NCI-H2196 (cell line): Measurements from ENCODE around the gene ZDBF2.
"Not testable (repeated sequence)": the region's sequence is repeated elsewhere in the genome, so short reads cannot be mapped to it uniquely, and the experiment has no call there.

Source experiments
- DNase-seq: peaks from one replicate; lab custom pipeline; 2025; ENCODE audit not compliant: unreplicated experiment; lab: John Stamatoyannopoulos, UW

The ZDBF2 gene

DNA sequence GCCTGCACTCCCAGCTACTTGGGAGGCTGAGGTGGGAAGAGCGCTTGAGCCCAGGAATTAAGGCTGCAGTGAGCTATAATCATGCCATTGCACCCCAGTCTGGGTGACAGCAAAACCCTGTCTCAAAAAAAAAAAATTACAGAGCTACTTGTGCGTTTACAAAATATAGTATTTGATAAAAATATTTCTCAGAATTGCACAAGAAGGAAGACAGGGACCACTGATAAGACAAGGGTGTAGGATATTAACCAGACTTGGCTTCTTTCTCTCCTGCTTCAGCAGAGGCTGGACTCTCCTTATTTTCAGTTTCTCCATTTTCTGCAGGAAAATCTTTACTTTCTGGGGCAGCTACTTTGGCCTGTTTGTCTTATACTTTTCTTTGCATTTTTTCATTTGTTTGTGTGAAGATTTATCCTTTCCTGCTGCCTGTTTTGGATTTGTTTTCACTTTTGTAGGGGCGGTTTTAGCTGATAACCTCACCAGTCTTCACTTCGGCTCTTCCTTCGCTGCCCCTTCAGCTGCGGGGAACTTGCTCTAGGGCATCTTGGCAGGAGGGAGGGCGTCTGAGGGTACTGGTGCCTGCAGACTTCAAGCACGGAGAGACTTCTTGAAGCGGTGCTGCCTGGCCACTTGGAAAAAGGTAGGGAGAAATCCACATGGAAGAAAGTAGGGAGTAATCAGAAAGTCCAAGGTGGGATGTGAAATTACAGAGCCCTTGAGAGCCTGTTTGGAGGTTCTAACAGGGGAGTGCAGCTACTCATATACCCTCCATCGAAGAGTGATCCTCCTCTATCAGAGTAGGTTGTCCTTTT, 14.9 kb upstream of the ZDBF2 start:
- DNase-seq: no peak

DNA sequence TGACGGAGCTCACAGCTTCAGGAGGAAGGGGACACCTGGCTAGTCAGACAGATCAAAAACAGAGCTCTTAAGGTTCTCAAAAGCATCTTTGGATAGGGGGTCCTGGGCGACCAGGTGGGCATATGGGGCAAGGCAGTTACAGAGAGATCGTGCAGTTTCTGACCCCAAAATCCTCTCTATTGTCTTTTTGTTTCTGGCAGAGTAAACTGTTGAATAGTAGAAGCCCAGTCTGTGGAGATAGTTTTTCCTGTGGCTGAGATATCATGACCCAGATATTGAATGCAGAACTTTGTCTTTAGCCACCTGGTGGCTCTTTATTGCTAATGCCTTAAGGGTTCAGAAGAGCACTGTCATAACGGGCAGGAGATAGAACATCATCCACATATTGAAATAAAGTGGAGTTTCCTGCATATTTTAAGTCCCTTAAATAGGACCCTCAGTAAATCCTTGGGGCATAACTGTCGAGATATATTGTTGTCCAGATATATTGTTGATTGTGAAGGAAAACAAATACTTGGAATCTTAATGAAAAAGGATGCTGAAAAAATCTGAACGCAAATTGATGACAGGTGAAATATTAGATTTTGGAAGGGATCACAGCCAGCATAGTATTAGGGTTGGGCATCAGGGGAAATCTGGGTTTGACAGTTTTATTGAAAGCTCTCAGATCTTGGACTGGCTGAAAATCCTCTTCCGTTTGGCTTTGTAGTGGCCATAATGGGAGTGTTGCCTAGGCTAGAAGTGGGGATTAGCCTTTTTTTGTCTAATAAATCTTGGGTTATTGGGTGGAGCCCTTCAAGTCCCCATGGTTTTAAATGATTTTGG, 14.1 kb upstream of the ZDBF2 start:
- no peak for DNase-seq

GRCh38 chr2:206263959-206264603, 10.4 kb upstream of the ZDBF2 start:
- no peak for DNase-seq

DNA sequence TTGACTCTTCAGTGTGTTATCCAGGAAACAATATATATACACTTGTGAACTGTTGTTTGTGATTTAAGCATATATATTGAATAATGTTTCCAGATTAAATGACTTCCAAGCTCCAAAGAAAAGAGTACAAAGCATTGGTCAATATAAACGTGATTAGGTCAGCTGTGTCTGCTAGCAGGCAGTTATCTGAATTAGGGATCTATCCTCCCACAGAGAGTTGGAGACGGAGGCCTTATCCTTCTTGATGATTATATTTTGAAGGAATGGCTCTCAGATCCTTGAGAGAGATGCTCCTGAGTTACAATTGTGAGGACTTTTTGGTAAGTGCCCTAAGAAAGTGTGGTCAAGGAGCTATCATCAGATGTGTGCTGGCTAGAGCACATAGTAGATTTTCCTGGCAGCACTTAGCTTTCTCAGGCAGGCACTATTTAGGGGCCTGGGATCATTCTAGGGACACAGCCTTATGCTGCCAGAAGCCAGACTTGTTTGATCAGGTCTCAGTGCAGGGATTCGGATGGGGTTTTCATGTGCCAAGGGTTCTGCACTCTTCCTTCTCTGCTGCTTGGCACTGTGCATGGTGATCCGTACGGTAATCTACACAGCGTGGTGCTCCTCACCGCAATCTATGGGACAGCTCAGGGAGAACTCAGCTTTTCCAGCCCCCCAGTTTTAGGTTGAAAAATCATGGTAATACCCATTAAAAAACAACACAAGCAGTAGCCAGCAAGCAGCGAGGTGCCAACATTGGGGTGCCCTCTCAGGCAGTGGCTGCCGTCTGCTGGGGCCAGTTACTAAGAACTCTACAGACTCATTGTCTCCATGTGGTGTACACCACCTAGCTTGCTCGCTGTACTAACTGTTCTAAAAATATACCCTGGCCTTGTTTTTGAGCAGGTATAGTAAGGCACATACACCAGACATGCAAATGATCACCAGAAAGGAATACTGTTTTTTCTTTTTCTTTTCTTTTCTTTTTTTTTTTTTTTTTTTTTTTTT, 8.0 kb upstream of the ZDBF2 start:
- no peak for DNase-seq

- no peak for DNase-seq
Observed at GRCh38 chr2:206267567-206267966, 6.9 kb upstream of the ZDBF2 start.

DNA sequence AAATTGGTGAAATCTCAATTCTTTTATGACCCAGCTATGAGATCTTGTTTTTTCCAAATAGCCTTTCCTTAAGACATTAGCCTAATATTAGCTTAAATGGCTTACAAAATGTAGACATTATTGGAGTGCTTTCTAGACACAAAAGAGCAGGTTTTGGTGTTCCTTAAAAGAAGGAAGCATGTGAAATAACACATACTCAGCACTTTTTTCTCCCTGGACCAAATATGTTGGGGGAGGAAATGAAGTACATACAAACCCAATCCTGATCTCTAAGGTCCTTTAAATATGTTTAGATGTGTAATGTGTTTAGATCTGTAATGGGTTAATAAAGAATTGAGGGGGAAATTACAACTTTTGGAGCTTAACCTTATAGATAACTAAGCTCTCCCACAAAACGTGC, 3.4 kb upstream of the ZDBF2 start:
- DNase-seq: no peak

DNA sequence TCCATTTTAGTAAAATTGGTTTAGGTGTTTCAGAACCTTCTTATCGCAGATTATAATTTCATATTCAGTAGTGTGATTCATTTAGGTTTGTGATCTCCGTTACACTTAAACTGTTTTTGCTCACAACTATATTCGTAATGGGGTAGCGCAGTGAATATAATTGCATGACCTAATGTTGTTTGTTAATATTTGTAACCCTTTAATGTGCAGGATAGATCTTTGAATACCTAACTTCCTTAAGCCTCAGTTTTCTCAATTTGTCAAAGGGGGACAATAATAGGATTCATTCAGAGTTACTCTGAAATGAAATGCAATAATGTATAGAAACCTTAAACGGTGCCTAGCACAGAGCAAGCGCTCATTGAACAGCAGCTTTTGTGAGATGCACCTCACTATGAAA, 558 bp upstream of the ZDBF2 start:
- DNase-seq: no peak

- DNase-seq: no peak
Observed at GRCh38 chr2:206275312-206276055, 1.0 kb downstream of the ZDBF2 start.

DNA sequence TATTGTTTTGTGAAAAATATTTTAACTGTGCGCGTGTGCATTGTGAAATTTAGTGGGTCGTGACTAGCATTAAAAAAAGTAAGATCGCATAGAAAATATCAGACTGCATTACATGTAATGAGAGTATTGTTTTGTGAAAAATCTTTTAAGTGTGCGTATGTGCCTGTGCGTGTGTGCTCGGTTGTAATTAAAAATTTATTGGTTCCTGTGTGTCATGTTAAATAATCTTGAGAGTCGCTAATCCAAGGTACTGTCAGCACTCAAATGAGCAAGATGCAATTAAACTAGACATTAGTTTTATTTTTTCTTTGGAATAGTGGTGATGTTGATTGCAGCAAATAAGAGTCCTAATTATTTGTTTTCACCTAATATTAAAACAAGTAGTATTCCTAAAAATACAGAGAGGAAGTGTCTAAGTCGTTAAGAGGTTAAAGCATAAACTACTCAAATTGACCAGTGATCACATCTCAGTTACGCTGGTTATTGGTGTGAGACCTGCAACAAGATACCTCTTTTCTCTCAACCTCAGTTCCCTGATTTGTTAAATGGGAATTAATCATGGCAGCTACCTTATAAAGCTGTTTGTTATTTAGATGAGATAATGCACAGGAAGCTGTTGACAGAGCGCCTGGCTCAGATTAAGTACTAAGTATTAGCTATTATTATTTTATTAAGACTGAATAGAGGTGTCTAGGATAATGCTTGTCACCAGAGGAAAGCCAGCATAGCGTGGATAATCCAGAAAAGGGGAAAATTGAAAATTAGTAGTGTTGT, 1.9 kb downstream of the ZDBF2 start:
- DNase-seq: no peak

GRCh38 chr2:206277503-206277902, 3.0 kb downstream of the ZDBF2 start:
- no peak for DNase-seq

DNA sequence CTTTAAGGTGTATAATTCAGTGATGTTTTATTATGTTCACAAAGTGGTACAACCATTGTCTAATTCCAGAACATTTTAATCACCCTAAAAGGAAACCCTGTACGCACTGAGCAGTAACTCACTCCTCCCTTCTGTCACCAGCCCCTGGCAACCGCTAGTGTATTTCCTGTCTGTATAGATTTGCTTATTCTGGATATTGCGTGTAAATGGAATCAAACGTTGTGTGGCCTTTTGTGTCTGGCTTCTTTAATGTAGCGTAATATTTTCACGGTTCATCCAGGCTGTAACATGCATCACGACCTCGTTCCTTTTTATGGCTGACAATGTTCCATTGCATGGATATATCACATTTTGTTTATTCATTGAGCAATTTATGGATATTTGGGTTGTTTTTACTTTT, 8.3 kb downstream of the ZDBF2 start:
- no peak for DNase-seq

- no peak for DNase-seq
Observed at GRCh38 chr2:206287197-206287596, 12.7 kb downstream of the ZDBF2 start.

GRCh38 chr2:206289391-206289790, 14.9 kb downstream of the ZDBF2 start:
- no peak for DNase-seq

DNA sequence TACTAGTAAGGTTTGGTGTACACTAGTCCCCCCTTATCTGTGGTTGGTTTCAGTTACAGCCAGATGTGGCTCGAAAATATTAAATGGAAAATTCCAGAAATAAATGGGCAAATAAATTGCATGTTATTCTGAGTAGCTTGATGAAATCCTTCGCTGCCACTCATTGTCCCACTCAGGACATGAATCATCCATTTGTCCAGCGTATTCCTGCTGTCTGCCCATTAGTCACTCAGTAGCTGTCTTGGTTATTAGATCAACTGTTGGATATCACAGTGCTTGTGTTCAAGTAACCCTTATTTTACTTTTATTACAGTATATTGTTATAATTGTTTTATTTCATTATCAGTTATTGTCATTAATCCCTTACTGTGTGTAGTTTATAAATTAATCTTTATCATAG, 21.7 kb downstream of the ZDBF2 start:
- DNase-seq: no peak

DNA sequence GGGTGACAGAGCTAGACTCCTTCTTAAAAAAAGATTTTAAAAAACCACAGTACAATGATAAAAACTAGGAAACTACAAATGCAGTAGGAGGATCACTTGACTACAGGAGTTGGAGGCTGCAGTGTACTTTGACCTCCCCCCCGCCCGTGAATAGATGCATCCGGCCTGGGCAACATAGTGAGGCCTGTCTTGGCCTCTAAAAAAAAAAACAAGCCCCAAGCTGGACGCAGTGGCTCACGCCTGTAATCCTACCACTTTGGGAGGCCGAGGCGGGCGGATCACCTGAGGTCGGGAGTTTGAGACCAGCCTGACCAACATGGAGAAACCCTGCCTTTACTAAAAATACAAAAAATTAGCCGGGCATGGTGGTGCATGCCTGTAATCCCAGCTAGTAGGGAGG, 25.1 kb downstream of the ZDBF2 start:
- DNase-seq: not testable (repeated sequence)

- DNase-seq: no peak
Observed at GRCh38 chr2:206305523-206306245, 31.2 kb downstream of the ZDBF2 start.

DNA sequence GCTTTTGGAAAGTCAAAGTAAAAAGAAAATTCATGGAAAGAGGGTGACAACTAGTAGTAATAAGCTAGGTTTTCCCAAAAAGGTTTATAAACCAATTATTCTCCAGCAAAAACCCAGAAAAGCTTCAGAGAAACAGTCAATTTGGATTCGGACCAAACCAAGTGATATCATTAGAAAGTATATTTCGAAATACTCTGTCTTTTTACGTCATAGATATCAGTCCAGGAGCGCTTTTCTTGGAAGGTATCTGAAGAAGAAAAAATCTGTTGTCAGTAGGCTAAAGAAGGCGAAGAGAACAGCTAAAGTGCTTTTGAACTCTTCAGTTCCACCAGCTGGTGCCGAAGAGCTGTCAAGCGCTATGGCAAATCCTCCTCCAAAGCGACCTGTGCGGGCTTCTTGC, 36.6 kb downstream of the ZDBF2 start:
- no peak for DNase-seq

DNA sequence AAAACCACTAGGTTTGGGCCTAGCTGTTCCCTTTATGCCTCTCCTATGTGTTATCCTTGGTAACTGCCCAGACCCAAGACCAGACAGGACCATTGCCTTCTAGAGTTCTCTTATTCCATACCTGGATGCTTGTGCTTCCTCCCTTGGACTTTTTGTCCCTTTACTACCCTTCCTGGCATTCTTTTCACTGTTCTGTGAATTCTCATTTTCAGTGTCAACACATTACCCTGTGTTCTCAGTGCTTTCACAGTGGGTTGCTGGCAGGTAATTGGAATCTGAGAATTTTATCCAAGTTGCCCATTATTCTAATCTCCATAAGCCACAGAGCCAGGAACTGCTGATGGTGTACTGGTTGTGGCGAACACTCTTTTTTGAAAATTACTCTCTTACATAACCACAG, 41.7 kb downstream of the ZDBF2 start:
- no peak for DNase-seq

- DNase-seq: no peak
Observed at GRCh38 chr2:206323033-206323432, 48.6 kb downstream of the ZDBF2 start.
